ENCODE data around the gene UGT2A3.

The UGT2A3 gene

GRCh38 chr4:68885545-68885944 lies 66.1 kb downstream of the UGT2A3 start:
- TF ChIP-seq CTCF (IDR thresholded peaks at IDR 0.05; ENCODE audit: insufficient read depth, low read depth, low read length, missing control alignments): no peak
- no peak for DNase-seq (ENCODE audit: low read depth)
- no peak overlapping the region for H3K4me3 ChIP-seq (ENCODE audit: low read depth, low read length)

- TF ChIP-seq CTCF (IDR thresholded peaks at IDR 0.05; ENCODE audit: insufficient read depth, low read depth, low read length, missing control alignments): no peak
- DNase-seq (ENCODE audit: low read depth): no peak
- H3K4me3 ChIP-seq (ENCODE audit: low read depth, low read length): no peak overlapping the region
These were observed 67.7 kb downstream of the UGT2A3 start for GRCh38 chr4:68883870-68884269.

Measured in GM12865 (cell line).